Tibial nerve (tissue), 4 donors: ENCODE measurements around the gene MYD88.

Experiments used
- CTCF ChIP-seq, 5 experiments: fragments of 200-600 bp in 3 of 5; fragments of 450-650 bp in 2 of 5; sonication (generic) in 3 of 5; IDR thresholded peaks; one replicate each; pipeline ENCODE4 v1.5.1; 2016 to 2019; ENCODE audit warnings: antibody characterized with exemption in 5 of 5, mild to moderate bottlenecking in 3 of 5, moderate library complexity in 2 of 5
- EP300 ChIP-seq, 2 donors: sonication (generic); formaldehyde crosslinking; IDR thresholded peaks; one replicate each; pipeline ENCODE4 v1.6.1; 2017; ENCODE audit warnings: antibody characterized with exemption in 2 of 2, mild to moderate bottlenecking in 1 of 2
- POLR2A ChIP-seq, 2 donors: fragments of 450-650 bp; IDR thresholded peaks; one replicate each; pipeline ENCODE4 v1.6.1; 2017; ENCODE audit warnings: antibody characterized with exemption in 2 of 2, mild to moderate bottlenecking in 2 of 2, moderate library complexity in 2 of 2

DNA sequence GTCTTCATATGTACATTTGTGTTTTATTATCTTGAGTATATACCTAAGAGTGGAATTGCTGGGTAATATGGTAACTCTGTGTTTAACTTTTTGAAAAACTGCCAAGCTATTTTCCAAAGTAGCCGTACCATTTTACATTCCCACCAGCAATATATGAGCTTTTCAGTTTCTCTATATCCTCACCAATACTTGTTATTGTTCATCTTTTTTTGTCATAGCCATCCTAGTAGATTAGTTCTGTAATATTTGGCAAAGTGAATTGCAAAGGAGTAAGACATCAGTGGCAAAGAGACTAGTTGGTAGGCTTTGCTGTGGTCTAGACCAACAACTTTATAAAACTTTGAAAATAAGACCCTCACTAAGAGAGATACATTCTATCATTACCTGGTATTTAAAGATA is 48.3 kb downstream of the MYD88 start:
- TF ChIP-seq CTCF (IDR thresholded peaks at IDR 0.05) (no peak), EP300 (IDR thresholded peaks at IDR 0.05) (no peak), POLR2A (IDR thresholded peaks at IDR 0.05) (no peak)
